Measurements from ENCODE around the gene DMXL2. TPM values are rescaled to one million over a fixed set of nuclear protein-coding genes. Genes with fewer than 3 reads are reported as not detected.

DMXL2 gene
- total and polyA plus RNA-seq, 9 of the 15 experiments (the other 6 are each of a cell fraction or from before 2014, with no cell fraction given): 9.3 to 57.7 (median 30.7) TPM

DNA sequence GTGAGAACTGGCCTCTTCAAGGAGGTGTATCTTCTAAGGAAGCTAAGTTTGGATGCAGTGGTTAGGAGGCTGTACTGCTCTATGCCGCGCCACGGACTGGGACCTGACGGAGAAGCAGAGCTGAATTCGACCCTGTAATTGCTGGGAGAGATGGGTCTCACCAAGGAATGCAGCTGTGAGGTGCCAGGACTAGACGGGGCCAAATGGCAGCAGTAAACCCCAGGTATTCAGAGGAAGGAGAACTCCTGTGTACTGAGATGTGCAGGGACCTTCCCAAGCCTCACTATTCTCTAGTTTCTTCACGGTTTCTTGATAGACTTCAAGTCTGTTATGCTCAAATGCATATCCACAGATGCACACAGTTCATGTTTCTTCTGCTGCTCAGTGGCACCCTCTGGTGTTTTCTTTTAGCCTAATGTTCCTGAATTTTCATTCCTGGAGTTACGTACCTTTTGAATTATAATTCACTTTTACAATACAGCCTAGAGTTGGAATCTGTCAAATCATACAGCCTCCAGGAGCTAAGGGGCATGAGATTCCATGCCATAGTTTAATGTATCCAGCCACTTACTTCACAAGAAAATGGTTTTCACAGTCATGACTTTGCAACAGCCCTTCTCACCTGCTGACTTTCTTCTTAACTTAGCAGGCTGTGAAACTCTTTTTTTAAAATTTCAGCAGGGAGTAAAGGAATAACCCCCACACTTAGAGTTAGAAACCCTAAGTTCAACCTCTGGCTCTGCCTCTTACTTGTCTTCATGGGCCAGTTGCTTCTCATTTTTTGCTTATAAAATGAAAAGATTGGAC is 219.3 kb downstream of the DMXL2 start (continued):
- no peak for TF ChIP-seq MECOM (CRISPR knock-in tag; IDR thresholded peaks at IDR 0.05)
- TF ChIP-seq NR2C2 (CRISPR knock-in tag; IDR thresholded peaks at IDR 0.05): no peak
- TF ChIP-seq NR2C2 (tag; IDR thresholded peaks at IDR 0.05): no peak
- no peak for TF ChIP-seq GABPB1 (CRISPR knock-in tag; IDR thresholded peaks at IDR 0.05)
- no peak for TF ChIP-seq ZNF174 (CRISPR knock-in tag; IDR thresholded peaks at IDR 0.05)
- no peak for TF ChIP-seq MAZ (CRISPR knock-in tag; conservative IDR thresholded peaks at IDR 0.05 in 1 of 2, IDR thresholded peaks at IDR 0.05 in 1 of 2)
- no peak for TF ChIP-seq MTF1 (CRISPR knock-in tag; IDR thresholded peaks at IDR 0.05; ENCODE audit: borderline replicate concordance)
- TF ChIP-seq, protein P1, sequence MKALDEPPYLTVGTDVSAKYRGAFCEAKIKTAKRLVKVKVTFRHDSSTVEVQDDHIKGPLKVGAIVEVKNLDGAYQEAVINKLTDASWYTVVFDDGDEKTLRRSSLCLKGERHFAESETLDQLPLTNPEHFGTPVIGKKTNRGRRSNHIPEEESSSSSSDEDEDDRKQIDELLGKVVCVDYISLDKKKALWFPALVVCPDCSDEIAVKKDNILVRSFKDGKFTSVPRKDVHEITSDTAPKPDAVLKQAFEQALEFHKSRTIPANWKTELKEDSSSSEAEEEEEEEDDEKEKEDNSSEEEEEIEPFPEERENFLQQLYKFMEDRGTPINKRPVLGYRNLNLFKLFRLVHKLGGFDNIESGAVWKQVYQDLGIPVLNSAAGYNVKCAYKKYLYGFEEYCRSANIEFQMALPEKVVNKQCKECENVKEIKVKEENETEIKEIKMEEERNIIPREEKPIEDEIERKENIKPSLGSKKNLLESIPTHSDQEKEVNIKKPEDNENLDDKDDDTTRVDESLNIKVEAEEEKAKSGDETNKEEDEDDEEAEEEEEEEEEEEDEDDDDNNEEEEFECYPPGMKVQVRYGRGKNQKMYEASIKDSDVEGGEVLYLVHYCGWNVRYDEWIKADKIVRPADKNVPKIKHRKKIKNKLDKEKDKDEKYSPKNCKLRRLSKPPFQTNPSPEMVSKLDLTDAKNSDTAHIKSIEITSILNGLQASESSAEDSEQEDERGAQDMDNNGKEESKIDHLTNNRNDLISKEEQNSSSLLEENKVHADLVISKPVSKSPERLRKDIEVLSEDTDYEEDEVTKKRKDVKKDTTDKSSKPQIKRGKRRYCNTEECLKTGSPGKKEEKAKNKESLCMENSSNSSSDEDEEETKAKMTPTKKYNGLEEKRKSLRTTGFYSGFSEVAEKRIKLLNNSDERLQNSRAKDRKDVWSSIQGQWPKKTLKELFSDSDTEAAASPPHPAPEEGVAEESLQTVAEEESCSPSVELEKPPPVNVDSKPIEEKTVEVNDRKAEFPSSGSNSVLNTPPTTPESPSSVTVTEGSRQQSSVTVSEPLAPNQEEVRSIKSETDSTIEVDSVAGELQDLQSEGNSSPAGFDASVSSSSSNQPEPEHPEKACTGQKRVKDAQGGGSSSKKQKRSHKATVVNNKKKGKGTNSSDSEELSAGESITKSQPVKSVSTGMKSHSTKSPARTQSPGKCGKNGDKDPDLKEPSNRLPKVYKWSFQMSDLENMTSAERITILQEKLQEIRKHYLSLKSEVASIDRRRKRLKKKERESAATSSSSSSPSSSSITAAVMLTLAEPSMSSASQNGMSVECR (CRISPR knock-in tag; IDR thresholded peaks at IDR 0.05): no peak
- no peak for TF ChIP-seq HNRNPUL1 (IDR thresholded peaks at IDR 0.05; ENCODE audit: low read length)
- no peak for TF ChIP-seq ZNF77 (CRISPR knock-in tag; IDR thresholded peaks at IDR 0.05)
- no peak for TF ChIP-seq NFYB (IDR thresholded peaks at IDR 0.05; ENCODE audit: extremely low read depth, insufficient read length)
- no peak for TF ChIP-seq DIDO1 (tag; IDR thresholded peaks at IDR 0.05; ENCODE audit: low read depth)
- TF ChIP-seq, protein P2, sequence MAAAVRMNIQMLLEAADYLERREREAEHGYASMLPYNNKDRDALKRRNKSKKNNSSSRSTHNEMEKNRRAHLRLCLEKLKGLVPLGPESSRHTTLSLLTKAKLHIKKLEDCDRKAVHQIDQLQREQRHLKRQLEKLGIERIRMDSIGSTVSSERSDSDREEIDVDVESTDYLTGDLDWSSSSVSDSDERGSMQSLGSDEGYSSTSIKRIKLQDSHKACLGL (CRISPR knock-in tag; IDR thresholded peaks at IDR 0.05; ENCODE audit: borderline replicate concordance, poor library complexity, severe bottlenecking): no peak
- no peak for TF ChIP-seq HDAC1 (IDR thresholded peaks at IDR 0.05)
